GM12874 (cell line): ENCODE results near the gene GNAL.

Experiments used
- TF ChIP-seq, protein P1 (sequence below): IDR thresholded peaks from 2 replicates; pipeline ENCODE4 v1.5.1; 2011; ENCODE audit warnings: low read depth, mild to moderate bottlenecking, control low read depth, low read length, moderate library complexity; ENCODE audit not compliant: insufficient read depth

GNAL gene

GRCh38 chr18:11688972-11689668 lies at the start of gene GNAL:
TSS of gene GNAL (plus strand) at chr18:11689264. CDS start at chr18:11689564, 300 bp downstream.
- TF ChIP-seq, protein P1, sequence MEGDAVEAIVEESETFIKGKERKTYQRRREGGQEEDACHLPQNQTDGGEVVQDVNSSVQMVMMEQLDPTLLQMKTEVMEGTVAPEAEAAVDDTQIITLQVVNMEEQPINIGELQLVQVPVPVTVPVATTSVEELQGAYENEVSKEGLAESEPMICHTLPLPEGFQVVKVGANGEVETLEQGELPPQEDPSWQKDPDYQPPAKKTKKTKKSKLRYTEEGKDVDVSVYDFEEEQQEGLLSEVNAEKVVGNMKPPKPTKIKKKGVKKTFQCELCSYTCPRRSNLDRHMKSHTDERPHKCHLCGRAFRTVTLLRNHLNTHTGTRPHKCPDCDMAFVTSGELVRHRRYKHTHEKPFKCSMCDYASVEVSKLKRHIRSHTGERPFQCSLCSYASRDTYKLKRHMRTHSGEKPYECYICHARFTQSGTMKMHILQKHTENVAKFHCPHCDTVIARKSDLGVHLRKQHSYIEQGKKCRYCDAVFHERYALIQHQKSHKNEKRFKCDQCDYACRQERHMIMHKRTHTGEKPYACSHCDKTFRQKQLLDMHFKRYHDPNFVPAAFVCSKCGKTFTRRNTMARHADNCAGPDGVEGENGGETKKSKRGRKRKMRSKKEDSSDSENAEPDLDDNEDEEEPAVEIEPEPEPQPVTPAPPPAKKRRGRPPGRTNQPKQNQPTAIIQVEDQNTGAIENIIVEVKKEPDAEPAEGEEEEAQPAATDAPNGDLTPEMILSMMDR = no peak

- TF ChIP-seq, protein P1 = no peak
Observed at GRCh38 chr18:11649839-11650238, 39.2 kb upstream of the GNAL start.

DNA sequence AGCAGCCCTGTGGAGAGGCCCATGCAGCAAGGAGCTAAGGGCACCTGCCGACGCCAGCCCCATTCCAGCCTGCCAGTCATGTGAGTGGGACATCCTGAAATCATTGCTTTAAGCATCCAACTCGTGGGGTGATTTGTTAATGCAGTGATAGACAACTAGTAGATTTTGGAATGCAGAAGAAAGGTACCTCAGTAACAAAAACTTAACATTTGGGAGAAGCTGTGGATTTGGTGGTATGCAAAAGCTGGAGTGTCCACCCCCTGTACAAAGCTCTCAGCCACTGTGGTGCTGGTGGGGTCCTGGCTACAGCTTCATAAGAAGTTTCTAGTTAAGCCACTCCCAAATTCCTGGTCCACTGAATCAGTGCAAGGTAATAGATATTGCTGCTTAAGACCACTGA lies 37.2 kb upstream of the GNAL start:
- TF ChIP-seq, protein P1 = no peak

DNA sequence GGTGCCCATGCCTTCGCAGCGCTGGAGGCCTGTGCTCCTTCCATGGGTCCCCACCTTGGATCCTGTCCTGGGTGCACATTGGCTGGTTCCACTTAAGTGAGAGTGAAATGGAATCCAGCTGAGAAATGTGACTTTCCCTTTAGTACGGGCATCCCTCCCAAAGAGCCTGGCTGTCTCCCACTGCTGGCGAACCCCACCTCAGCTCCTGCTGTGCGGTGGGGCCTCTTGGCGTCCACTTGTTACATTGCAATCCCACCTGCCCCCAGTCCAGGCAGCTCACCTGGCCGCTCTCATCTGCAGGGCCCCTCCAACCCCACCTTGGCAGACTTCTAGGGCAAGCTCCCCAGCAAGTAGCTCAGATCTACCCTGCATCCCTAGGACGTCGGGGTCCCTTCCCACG lies 35.5 kb upstream of the GNAL start:
- TF ChIP-seq, protein P1 = no peak

- TF ChIP-seq, protein P1 = peak; percentile 73
Observed at GRCh38 chr18:11654736-11655605, 34.1 kb upstream of the GNAL start.

GRCh38 chr18:11655606-11655932 lies 33.5 kb upstream of the GNAL start:
- TF ChIP-seq, protein P1 = no peak

DNA sequence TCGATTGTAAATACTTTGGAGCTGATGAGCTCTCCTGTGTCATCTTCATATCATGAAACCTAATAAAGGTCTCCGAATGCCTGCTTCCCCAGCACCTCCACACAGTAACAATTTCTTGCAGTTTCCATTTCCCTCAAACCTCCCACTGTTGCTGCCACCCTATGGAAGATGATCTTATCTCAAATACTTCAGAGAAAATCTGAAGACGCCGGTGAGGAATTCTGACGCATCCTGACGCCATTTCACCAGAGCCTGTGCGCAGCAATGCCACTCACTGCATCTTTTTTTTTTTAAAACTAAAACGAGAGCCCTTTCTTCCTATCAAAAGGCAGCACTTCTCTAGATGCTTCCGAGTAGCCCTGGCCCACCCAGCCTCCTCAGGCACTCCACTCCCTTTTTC lies 31.9 kb upstream of the GNAL start:
- TF ChIP-seq, protein P1 = no peak
